Activated naive CD4-positive, alpha-beta T cell (primary cell): ENCODE results near the gene DHX35.
A peak's percentile ranks its signal among the peaks of the same experiment; 100 is the strongest.

ENCODE experiments used
- DNase-seq, 4 experiments: peaks; one replicate each; lab custom pipeline; 2025; lab: John Stamatoyannopoulos, UW

Gene DHX35

DNA sequence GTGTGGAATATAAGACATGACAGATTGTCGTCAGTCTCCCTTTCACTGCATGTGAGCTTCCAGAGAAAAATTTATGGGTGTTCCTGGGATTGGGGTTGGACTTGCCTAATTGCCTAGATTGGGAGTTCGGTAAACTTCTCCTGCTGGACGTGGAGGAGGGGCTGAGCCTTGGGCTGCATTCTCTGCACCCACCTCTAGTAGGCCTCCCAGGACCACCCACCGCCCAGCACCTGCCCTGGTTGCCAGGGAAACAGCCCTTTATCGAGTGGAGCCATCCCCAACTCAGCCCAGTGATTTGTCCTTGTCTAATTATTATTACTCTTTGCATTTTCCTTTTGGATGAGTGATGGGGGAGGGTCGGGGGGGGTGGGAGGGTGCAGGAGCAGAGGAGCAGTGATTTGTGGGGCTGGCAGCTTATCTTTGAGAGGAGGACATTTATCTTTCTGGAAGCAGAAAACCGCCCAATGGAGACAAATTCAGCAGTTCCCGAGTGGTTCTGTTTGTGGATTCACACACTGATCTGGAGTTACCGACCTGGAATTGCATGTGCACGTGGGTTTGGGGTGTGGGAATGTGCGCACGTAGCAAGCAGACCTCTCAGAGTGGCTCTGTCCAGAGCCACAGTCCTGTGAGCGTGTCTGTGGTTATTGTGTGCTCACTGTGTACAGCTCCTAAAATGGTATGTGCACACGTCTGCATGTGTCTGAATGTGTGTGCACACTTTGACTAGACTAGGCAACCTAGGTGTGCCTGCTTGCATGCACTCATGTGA lies 104.5 kb downstream of the DHX35 start:
- no peak for DNase-seq

DNA sequence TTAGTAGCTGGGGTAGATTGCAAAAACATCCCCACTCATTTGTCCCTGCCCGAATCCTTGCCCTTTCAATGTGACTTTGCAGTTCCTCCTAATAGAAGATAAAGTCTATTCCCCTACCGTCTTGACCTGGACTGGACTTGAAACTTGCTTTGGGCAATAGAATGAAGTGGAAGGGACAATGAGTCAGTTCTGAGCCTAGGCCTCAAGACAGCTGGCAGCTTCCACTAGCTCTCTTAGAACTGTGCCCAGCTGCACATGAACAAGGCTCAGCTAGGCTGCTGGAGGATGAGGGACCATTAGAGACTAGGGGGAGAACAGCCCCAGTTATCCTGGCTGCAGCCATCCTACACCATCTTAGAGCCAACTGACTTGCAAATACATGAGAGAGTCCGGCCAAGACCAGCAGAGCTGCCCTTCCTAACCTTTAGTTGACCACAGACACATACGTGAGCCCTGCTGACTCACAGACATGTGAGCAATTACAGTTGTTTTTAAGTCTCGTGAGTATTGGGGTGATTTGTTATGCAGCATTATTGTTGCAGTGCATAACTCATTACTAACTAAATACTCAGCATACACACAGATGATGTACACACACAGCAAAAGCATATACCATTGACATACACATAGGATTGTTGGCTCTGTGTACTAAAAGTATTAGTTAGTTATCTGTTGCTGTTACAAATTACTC lies 105.5 kb downstream of the DHX35 start:
- no peak for DNase-seq

DNA sequence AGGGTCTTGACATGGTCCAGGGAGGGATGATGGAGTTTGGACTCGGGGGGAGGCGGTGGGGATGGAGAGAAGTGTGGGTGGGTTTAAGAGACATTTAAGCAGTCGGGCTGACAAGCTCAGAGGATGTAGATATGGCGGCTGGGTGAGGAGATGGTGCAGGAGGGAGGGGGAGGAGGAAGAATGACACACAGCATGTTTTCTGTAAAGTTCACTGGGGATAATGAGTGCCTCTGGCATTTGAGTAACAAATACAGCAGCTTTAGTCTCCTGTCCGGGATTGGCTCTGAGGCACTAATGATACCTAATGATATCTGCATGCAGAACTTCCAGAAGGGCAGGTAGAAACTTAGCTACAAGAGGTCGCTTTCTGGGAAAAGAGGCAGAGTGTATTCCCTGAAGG lies 107.8 kb downstream of the DHX35 start:
- DNase-seq, result no peak

DNA sequence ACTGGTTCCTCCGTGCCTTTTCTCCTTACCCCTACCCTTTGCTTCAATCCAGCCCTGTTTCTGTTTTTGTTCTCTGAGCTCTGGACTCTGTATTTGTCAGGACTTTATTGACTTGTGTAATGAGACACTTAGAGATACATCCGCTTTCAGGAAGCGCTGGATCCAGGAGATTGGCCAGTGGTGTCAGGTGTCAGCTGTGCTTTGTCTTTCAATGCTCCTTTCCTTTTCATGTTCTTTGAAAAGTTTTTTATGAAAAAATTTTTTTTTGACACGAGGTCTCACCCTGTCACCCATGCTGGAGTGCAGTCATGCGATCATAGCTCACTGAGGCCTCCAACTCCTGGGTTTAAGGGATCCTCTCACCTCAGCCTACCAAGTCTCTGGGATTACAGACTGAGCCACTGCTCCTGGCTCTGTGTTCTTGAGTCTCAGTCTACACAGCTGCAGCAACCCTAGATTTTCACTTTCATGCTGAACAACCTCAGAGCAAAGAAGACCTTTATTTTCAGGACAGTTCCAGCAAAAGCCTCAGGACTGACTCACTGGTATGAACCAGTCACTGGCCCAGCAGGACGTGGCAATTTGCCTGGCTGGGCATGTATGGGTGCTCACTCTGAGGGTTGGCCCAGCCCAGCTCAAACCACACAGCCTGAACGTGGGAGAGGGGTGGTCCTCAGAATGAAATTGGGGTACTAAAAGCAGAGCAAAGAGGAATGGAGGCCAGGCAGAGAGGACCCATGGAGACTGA lies 108.5 kb downstream of the DHX35 start:
- DNase-seq, result no peak

DNA sequence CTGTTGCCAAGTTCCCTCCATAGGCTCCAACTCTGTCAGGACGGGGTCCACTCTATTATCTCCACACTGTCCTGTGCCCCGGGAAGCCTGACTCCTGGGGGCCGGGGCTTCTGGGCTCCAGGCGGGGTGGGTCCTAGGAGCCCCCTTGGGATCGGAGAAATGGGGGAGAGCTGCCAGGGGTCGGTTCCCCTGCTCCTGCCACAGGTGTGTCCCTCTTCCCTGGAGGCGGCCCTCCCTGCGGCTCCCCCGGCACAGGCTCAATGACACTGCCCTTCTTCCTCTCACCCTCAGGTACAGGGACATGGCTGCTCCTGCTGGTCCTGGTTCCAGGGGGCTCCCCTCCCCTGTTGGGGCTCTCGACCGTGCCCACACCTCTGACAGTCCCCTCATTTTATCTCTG lies 110.0 kb downstream of the DHX35 start:
- no peak for DNase-seq

DNA sequence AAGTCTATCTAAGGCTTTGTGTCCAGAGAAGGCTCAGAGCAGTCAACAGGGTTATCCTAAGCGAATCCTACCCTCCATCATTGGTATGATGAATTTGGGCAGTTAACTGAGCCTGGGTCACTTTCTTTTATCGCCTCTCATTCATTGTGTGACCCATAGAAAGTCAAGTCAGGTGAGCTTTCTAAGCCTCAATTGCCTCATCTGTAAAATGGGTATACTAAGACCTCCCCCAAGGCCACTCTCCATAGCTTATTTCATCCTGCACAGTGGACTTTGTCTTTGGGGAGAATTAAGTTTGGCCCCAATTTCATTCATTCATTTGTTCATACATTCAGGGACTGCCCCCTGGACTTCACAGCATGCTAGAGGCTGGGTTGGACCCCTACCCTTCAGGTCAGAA lies 110.5 kb downstream of the DHX35 start:
- no peak for DNase-seq

DNA sequence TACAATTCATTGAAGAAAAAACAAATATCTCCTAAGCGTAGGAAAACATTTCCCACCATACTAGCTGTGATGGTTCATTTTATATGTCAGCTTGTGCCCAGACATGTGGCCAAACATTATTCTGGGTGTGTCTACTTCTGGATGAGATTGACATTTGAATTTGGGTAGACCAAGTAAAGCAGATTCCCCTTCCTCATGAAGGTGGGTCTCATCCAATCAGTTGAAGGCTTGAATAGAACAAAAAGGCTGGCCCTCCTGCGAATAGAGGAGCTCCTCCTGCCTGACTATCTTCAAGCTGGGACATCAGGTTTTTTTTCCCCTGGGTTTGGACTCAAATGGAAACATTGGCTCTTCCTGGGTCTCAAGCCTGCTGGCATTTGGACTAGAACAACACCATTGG lies 113.6 kb downstream of the DHX35 start:
- no peak for DNase-seq

DNA sequence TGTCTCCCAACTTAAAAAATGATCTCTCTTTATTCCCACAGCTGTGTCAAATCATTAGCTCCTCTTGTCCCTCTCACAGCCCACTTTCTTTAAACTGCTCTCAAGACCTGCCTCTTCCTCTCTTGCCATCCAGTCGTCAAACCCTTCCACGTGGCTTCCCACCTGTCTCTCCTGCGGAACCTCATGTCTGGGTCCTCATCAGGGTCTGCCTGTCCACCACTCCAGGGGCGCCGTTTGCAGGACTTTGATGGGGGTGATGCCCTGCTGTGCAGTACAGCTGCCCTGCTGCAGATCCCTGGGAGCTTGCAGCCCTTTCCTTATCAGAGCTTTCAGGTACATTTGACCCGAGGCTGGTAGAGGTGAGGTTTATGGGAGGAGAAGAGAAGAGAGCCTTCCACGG lies 114.8 kb downstream of the DHX35 start:
- DNase-seq, result no peak

DNA sequence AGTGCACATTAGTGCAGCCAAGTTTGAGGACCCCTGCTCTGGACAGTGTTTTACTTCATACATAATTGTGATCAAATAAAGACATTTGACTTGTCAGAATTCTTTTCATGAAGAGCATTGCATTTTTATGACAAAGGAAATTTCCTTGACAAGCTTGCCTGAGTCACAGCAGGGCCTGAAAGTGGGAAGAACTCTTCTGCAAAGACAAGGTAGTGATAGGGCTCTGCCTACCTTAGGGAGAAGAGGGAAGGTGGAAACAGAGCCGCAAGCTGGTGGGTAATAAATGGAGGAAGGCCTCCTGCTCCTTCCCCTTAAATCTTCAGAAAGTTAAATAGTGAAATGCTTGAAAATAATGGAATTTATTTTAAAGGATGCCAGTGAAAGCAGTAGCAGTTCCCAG lies 118.2 kb downstream of the DHX35 start:
- no peak for DNase-seq

DNA sequence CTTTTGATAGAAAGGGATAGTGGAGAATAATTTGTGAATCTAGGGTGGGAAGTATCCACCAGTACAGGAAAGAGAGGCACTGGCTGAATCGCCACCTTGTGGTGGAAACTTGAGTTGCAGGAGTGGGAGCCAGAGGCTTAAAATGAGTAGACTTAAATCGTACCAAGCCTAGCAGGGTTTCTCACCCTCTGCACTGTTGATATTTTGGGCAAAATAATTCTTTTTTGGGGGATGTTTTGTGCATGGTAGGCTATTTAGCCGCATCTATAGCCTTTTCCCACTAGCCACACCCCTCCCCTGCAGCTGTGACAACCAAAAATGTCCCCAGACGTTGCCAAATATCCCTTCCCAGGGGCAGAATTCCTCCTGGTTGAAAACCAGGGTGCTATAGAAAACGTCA lies 119.1 kb downstream of the DHX35 start:
- DNase-seq, result peak; percentile 6 to 73 (median 70)

DNA sequence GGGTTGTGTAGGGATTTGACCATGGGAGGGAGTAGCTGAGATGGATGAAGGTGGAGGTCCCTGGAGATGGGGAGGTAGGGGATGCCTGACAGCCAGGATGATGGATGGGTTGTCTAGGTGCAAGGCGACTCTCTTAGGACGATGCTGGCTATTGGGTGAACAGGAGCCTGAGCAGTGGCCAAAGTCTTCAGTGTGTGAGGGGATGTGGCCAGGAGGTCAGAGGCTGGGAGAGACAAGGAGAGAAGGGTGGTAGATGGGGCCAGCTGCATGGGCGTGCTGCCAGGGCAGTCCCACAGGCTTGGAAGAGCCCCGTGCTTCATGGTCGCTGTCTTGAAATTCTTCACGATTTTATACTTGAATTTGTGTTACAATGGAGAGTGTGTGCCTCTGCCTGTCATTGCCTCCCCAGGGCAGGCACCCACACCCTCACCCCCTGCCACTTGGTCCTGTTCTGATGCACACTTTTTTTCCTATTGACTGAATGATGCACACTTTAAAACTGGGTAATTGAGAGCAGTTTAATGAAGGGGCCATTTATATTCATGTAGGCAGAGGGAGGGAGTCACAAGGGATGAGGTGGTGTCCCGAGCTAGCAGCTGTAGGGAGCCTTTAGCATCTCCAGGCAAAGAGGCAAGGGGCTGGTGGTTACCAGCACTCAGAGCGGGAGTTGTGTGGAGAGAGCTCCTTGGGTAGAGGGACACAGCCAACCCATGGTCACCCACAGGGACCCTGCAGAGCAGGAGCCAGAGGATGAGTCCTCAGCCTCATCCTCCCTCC lies 120.7 kb downstream of the DHX35 start:
- no peak for DNase-seq

DNA sequence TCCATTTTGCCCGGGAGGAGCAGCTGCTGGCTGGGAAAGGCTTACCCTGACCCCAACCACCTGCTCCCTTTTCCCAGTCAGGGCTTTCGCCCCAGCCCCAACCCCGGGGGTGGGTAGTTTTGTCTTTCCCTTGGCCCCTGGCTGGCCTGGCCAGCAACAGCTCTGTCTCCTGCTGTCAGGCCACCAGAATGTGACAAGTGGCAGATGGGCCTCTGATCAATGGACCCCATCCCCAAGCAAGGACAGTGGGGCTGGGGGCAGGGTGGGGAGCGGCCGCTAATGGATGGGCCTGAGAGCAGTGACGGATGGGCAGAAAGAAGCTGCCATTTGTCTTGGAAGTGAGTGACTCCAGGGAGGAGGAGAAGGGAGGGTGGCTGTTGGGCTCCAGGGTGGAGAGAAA lies 121.6 kb downstream of the DHX35 start:
- DNase-seq, result no peak

DNA sequence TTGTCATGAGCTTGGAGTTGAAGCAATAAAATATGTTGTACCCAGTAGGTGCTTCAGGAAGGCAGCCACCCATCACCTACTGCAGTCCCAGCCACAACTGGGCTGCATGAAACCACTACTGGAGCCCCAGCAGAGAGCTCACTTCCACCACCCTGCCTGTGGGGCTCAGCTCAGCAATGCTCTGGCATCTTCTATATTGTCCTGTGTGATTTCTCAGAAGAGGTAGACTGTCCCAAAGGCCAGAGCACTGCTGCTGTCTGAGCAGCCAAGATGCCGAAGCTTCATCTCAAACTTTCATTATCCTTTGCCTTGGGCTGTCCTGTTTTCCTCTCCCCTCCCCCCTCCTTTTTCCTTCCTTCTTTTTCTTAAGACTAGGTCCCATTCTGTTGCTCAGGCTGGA lies 126.9 kb downstream of the DHX35 start:
- no peak for DNase-seq
